HG03460 (cell line): Measurements from ENCODE around the gene MAMLD1.
A peak's percentile ranks its signal among the peaks of the same experiment; 100 is the strongest.

Experiments used
- ATAC-seq: cut with Tn5 transposase; IDR thresholded peaks from one replicate; pipeline ENCODE4 v1.9.1; 2021; ENCODE audit not compliant: unreplicated experiment

Gene MAMLD1

GRCh38 chrX:150456941-150457340, 93.8 kb downstream of the MAMLD1 start:
- ATAC-seq, result no peak

GRCh38 chrX:150459196-150459595, 96.1 kb downstream of the MAMLD1 start:
- no peak for ATAC-seq

- no peak for ATAC-seq
These were observed 96.9 kb downstream of the MAMLD1 start for GRCh38 chrX:150460063-150460462.

- ATAC-seq, result no peak
These were observed 97.7 kb downstream of the MAMLD1 start for GRCh38 chrX:150460781-150461180.

GRCh38 chrX:150463566-150463965, 100.4 kb downstream of the MAMLD1 start:
- no peak for ATAC-seq

- no peak for ATAC-seq
These were observed 100.9 kb downstream of the MAMLD1 start for GRCh38 chrX:150464001-150464400.

- no peak for ATAC-seq
These were observed 102.2 kb downstream of the MAMLD1 start for GRCh38 chrX:150465326-150465725.

GRCh38 chrX:150465881-150466775, 103.0 kb downstream of the MAMLD1 start:
- ATAC-seq, result no peak

GRCh38 chrX:150472306-150472705, 109.2 kb downstream of the MAMLD1 start:
- no peak for ATAC-seq

GRCh38 chrX:150473371-150473770, 110.3 kb downstream of the MAMLD1 start:
- ATAC-seq, result no peak

- no peak for ATAC-seq
These were observed 112.3 kb downstream of the MAMLD1 start for GRCh38 chrX:150475461-150475860.

- no peak for ATAC-seq
These were observed 113.1 kb downstream of the MAMLD1 start for GRCh38 chrX:150476164-150476699.

- no peak for ATAC-seq
These were observed 114.3 kb downstream of the MAMLD1 start for GRCh38 chrX:150477371-150477770.

GRCh38 chrX:150478496-150479492, 115.7 kb downstream of the MAMLD1 start:
- peak; percentile 66 for ATAC-seq

GRCh38 chrX:150482537-150483206, 119.6 kb downstream of the MAMLD1 start:
- ATAC-seq, result no peak

- ATAC-seq, result no peak
These were observed 120.4 kb downstream of the MAMLD1 start for GRCh38 chrX:150483356-150483985.

GRCh38 chrX:150486011-150486410, 122.9 kb downstream of the MAMLD1 start:
- ATAC-seq, result no peak

GRCh38 chrX:150487369-150488094, 124.4 kb downstream of the MAMLD1 start:
- ATAC-seq, result no peak

- no peak for ATAC-seq
These were observed 126.4 kb downstream of the MAMLD1 start for GRCh38 chrX:150489359-150490015.
